Activated effector memory CD4-positive, alpha-beta T cell treated with Interleukin-2 at 50 U/mL for 16 hours (primary cell): ENCODE data around the gene SPCS2.
A peak's percentile ranks its signal among the peaks of the same experiment; 100 is the strongest.
"Not testable (repeated sequence)": the region's sequence is repeated elsewhere in the genome, so short reads cannot be mapped to it uniquely, and the experiment has no call there.

Experiments
- DNase-seq: peaks from one replicate; pipeline ENCODE4 v3.0.0-alpha.2; 2020

SPCS2 gene

GRCh38 chr11:75002516-75002915 lies 53.5 kb downstream of the SPCS2 start:
- DNase-seq, result no peak

GRCh38 chr11:75004215-75004614 lies 55.1 kb downstream of the SPCS2 start:
- DNase-seq, result no peak

GRCh38 chr11:75011357-75011756 lies 62.3 kb downstream of the SPCS2 start:
- no peak for DNase-seq

- no peak for DNase-seq
These were observed 62.8 kb downstream of the SPCS2 start for GRCh38 chr11:75011872-75012271.

DNA sequence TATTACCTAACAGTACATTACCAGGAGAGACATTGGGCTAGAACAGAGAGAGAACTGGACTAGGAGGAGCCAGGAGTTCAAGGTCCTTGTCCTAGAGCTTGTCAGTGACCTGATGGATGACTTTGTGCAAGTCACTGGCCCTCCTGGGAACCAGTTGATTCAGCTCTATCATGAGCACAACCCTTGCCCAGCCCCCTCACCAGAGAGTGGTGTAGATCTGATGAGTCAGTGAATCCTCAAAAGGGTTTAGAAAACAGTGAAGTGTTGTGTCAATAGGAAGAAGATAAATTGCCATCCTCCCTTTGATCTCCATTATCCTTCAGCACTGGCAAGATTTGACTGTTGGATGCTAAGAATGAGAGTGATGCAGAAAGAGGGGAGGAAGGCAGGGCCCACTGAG lies 64.0 kb downstream of the SPCS2 start:
- DNase-seq, result no peak

GRCh38 chr11:75014129-75014528 lies 65.1 kb downstream of the SPCS2 start:
- no peak for DNase-seq

DNA sequence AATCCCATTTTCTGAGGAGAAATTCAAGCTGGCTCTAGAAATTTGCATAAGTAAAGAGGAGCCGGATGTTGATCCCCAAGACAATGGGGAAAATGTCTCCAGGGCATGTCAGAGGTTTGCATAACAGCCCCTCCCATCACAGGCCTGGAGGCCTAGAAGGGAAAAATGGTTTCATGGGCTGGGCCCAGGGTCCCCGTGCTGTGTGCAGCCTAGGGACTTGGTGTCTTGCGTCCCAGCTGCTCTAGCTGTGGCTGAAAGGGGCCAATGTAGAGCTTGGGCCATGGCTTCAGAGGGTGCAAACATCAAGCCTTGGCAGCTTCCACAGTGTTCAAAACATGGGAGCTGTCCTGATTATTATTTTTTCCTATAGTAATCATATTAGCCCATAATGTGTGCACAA lies 70.1 kb downstream of the SPCS2 start:
- not testable (repeated sequence) for DNase-seq

DNA sequence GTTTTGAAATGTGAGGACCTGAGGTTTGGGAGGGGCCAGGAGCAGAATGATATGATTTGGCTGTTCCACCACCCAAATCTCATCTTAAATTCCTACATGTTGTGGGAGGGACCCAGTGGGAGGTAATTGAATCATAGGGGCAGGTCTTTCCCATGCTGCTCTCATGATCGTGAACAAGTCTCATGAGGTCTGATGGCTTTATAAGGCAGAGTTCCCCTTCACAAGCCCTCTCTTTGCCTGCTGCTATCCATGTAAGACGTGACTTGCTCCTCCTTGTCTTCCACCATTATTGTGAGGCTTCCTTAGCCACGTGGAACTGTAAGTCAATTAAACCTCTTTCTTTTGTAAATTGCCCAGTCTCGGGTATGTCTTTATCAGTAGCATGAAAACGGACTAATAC lies 71.3 kb downstream of the SPCS2 start:
- not testable (repeated sequence) for DNase-seq

- no peak for DNase-seq
These were observed 73.2 kb downstream of the SPCS2 start for GRCh38 chr11:75022296-75022695.

DNA sequence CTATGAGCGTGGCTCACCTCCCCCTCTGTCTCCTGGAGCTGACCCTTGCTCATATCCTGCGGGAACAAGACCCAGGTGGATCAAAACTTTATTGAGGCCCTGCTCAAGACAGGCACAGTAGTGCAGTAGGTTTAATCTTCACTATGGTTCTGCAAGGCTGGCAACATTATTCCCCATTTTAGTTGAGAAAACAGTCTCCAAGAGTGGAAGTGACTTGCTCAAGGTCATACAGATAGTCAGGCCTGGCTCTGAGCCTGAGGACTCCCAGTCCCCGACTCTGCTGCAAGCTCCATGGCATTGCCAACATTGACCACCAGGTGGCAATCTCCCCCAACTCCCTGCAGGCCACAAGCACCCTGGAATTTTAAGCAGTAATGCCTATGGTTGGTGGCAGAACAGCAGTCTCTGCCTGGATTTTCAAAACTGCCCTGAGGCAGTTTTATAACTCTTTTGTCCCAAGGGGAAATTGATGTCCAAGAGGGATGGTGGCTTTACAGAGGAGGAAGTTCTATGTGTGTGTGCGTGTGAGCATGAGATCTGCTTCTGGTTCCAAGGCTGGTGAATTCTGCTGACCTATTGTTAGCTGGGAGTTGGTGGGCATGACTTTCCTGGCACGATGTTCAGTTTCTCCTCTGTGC lies 73.8 kb downstream of the SPCS2 start:
- DNase-seq, result peak; percentile 61

- DNase-seq, result no peak
These were observed 74.5 kb downstream of the SPCS2 start for GRCh38 chr11:75023446-75024067.

GRCh38 chr11:75024068-75024449 lies 75.0 kb downstream of the SPCS2 start:
- DNase-seq, result no peak

DNA sequence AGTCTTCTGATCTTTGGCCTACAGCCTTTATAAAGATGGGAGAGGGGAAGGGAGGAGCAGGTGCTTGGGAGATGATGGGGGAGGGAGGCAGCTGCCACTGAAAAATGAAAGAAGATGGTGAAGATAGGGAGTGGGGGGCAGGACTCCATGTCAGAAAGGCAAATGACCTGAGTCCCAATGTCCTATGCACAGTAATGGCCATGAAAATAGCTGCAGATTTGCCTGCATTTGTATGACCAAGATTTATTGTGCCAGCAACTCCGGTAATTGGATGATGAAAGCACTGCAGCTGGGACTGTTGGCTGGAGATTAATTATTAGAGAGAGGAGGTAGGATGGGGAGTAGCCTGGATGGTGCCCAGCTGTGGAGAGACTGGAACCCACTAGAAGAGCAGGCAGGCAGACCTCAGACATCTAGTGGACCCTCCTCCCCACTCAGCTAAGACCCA lies 75.7 kb downstream of the SPCS2 start:
- no peak for DNase-seq

GRCh38 chr11:75025561-75025960 lies 76.5 kb downstream of the SPCS2 start:
- DNase-seq, result no peak

- DNase-seq, result no peak
These were observed 79.3 kb downstream of the SPCS2 start for GRCh38 chr11:75028321-75028720.
